NB4 (cell line): ENCODE results near the gene KDM6A.

Experiments used
- CTCF ChIP-seq: IDR thresholded peaks from one replicate; pipeline ENCODE4 v1.5.1; 2012; ENCODE audit warnings: low read depth, low read length
- MYC ChIP-seq: IDR thresholded peaks from 2 replicates; pipeline ENCODE4 v1.6.1; 2011; ENCODE audit warnings: low read depth, low read length
- POLR2A ChIP-seq: IDR thresholded peaks from 2 replicates; pipeline ENCODE4 v1.6.1; 2011; ENCODE audit warnings: mild to moderate bottlenecking; ENCODE audit not compliant: insufficient read length; ENCODE audit errors: extremely low read depth

- TF ChIP-seq CTCF (no peak), POLR2A (no peak), MYC (no peak)
Observed at GRCh38 chrX:44915361-44915868, 42.4 kb downstream of the KDM6A start.
